Adrenal gland (tissue), 12 donors: ENCODE data around the gene TMEM132D. TPM values are rescaled to one million over a fixed set of nuclear protein-coding genes. Genes with fewer than 3 reads are reported as not detected.

ENCODE experiments used
- DNase-seq, 7 donors: peaks; one replicate each; pipeline ENCODE4 v3.0.0-alpha.2; 2019 to 2020
- H3K27ac ChIP-seq, 5 donors: fragments of 200-600 bp; sonication (generic) in 4 of 5; 1 replicate in 3 of 5; 2 replicates in 2 of 5; pipeline versions ENCODE4 v1.5.1 to v1.8.0; 2016 to 2020; ENCODE audit warnings: mild to moderate bottlenecking in 1 of 5
- H3K27me3 ChIP-seq: fragments of 200-600 bp; 2 replicates; pipeline ENCODE4 v1.8.0; 2021
- H3K36me3 ChIP-seq, 2 donors: fragments of 200-600 bp; replicated peaks in 1 of 2; 1 replicate in 1 of 2; 2 replicates in 1 of 2; pipeline versions ENCODE4 v1.5.1 to v1.8.0; 2018 to 2022
- H3K4me1 ChIP-seq, 2 donors: fragments of 200-600 bp; replicated peaks in 1 of 2; 1 replicate in 1 of 2; 2 replicates in 1 of 2; pipeline versions ENCODE4 v1.5.1 to v1.8.0; 2018 to 2021
- H3K4me3 ChIP-seq, 4 donors: fragments of 200-600 bp; sonication (generic) in 3 of 4; one replicate each; pipeline ENCODE4 v1.5.1; 2016 to 2018
- H3K9me3 ChIP-seq, 3 donors: fragments of 200-600 bp; sonication (generic) in 1 of 3; replicated peaks in 1 of 3; 1 replicate in 2 of 3; 2 replicates in 1 of 3; pipeline versions ENCODE4 v1.5.1 to v1.8.0; 2016 to 2021
- POLR2A ChIP-seq, 2 donors: fragments of 450-650 bp; IDR thresholded peaks; one replicate each; pipeline ENCODE4 v1.6.1; 2017; ENCODE audit warnings: antibody characterized with exemption in 2 of 2, mild to moderate bottlenecking in 2 of 2, moderate library complexity in 1 of 2
- WGBS, 4 donors: extraction: QIAGEN DNeasy Blood & Tissue Kit in 2 of 4; methylation state at CpG; one replicate each; pipeline versions ENCODE4 v1.1.5 to v1.1.7; 2013 to 2017; 5-methylcytosine and 5-hydroxymethylcytosine counted together
- intact Hi-C, 2 donors: fragments of 100-400 bp; cut with DNase I; formaldehyde crosslinking; loops; one replicate each; pipeline versions ENCODE4 v1.14.1 to v1.15.0; 2022 to 2023
- polyA plus RNA-seq, 3 donors: library from polyadenylated mRNA; stranded (reverse); fragments of 200-250 nt in 2 of 3; fragments of 350-450 nt in 1 of 3; fragmentation: Illumina TruSeq in 1 of 3; extraction: RNeasy Lipid Tissue Mini Kit (QIAGEN cat#74804) in 1 of 3; gene quantifications; one replicate each; pipeline ENCODE4 v1.2.3, GENCODE V29; 2013 to 2014
- total RNA-seq, 9 donors: library from RNA; depleted of rRNA in 4 of 9; stranded (reverse); fragments of >200 nt in 4 of 9; fragments of 120-200 nt in 1 of 9; fragmentation: NEBNext Ultra II Directional in 1 of 9; extraction: Animal tissue kit (Norgen Biotek cat#: 25700) in 1 of 9; gene quantifications; one replicate each; pipeline versions ENCODE4 v1.1.0 to v1.2.4, GENCODE V29; 2013 to 2023
- TF ChIP-seq, protein P1 (sequence below), 6 experiments: fragments of 450-650 bp in 4 of 6; fragments of 200-600 bp in 2 of 6; sonication (generic) in 1 of 6; IDR thresholded peaks; 1 replicate in 5 of 6; 2 replicates in 1 of 6; pipeline versions ENCODE4 v1.5.1 to v1.8.0; 2016 to 2021; ENCODE audit warnings: antibody characterized with exemption in 6 of 6, mild to moderate bottlenecking in 2 of 6, moderate library complexity in 1 of 6
- donor health status: healthy with polysubstance abuse.
- donor health status: Bipolar disorder and iron deficiency.
- donor health status: DM: yes; HTN: yes; CAD: no.
- donor health status: DM: no; HTN: no; CAD: no.
- donor health status: DM: no; HTN: no; CAD: no.
- donor health status: DM: yes; HTN: yes; CAD: no.

Gene TMEM132D
- total and polyA plus RNA-seq, 12 donors: 0.03 to 0.83 (median 0.35) TPM; not detected in 8

DNA sequence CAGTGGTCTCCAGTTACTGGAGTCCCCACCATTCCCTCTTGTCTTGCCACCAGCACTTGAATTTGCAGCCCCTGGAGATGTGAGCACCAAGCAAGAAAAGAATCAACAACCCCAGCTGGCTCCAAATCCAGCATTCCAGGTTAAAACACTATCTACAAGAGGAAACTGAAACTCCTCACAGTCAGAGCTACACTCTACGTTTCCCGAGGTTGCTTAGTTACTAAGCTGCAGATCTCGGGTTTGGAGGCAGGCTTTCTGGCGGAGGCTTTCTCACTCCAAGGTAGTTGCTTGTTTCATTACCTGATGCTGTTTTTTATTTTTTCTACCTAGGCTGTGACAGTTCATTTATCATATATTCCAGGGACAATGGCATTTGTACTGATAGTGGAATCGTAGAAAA is 802.4 kb downstream of the TMEM132D start:
- H3K27ac ChIP-seq: no peak overlapping the region
- WGBS, 4 donors: 59 to 79% (median 66%) methylated on average over 5 of the region's 5 CpGs
- intact Hi-C loops: no loop called here

DNA sequence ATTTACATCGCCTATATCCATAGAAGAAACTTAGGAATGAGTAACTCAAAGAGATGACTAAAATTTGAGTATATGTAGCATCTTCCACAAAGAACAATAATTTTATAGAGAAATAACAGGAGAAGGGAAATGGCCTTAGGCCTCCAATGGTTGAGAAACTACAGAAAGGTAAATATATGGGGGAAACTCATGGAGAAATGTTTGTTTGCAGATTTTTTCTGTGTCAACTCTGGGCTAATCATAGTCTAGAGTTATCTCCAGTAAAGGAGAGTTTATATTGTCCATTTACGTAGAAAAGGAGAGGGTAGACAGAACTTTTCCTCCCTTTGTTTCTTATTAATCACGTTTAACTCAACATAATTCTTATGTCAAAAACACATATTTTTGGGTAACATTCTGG is 806.4 kb downstream of the TMEM132D start:
- no peaks in the 10 kb centered on the region for H3K36me3 ChIP-seq
- H3K4me3 ChIP-seq: no peak overlapping the region
- H3K9me3 ChIP-seq: no peaks in the 10 kb centered on the region
- TF ChIP-seq, protein P1, sequence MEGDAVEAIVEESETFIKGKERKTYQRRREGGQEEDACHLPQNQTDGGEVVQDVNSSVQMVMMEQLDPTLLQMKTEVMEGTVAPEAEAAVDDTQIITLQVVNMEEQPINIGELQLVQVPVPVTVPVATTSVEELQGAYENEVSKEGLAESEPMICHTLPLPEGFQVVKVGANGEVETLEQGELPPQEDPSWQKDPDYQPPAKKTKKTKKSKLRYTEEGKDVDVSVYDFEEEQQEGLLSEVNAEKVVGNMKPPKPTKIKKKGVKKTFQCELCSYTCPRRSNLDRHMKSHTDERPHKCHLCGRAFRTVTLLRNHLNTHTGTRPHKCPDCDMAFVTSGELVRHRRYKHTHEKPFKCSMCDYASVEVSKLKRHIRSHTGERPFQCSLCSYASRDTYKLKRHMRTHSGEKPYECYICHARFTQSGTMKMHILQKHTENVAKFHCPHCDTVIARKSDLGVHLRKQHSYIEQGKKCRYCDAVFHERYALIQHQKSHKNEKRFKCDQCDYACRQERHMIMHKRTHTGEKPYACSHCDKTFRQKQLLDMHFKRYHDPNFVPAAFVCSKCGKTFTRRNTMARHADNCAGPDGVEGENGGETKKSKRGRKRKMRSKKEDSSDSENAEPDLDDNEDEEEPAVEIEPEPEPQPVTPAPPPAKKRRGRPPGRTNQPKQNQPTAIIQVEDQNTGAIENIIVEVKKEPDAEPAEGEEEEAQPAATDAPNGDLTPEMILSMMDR (IDR thresholded peaks at IDR 0.05): no peak
- no peak for TF ChIP-seq POLR2A (IDR thresholded peaks at IDR 0.05)
- 73 to 78% (median 75%) methylated on average over 3 of the region's 3 CpGs for WGBS, 4 donors
- no peaks in the 10 kb centered on the region for H3K4me1 ChIP-seq
- no peak overlapping the region for H3K27ac ChIP-seq
- no peaks in the 10 kb centered on the region for H3K27me3 ChIP-seq
- no peak for DNase-seq
- intact Hi-C loops: no loop called here

More for the DNA sequence above, 802.4 kb downstream of the TMEM132D start:
- H3K9me3 ChIP-seq: no peaks in the 10 kb centered on the region
- H3K27me3 ChIP-seq: no peaks in the 10 kb centered on the region
- no peak for DNase-seq
- TF ChIP-seq POLR2A (IDR thresholded peaks at IDR 0.05): no peak
- TF ChIP-seq, protein P1 (IDR thresholded peaks at IDR 0.05): no peak
- no peaks in the 10 kb centered on the region for H3K4me1 ChIP-seq
- no peaks in the 10 kb centered on the region for H3K36me3 ChIP-seq
- no peak overlapping the region for H3K4me3 ChIP-seq

DNA sequence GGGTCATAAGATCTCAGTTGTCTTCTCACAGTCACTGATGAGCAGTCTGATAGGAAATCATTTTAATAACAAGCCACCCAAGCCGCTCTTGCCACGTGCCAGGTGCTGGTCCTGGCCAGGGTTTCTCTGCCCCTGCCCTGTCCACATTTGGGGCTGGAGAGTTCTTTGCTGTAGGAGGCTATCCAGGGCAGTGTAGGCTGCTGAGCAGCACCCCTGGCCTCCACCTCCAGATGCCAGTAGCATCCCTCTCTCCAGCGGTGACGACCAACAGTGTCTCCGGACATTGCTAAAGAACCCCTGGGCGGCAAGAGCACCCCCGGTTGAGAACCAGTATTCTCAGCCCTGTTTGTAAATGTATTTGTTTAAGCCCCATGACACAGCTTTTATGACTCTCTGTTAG is 806.9 kb downstream of the TMEM132D start:
- Histone ChIP-seq H3K4me1 (no peaks in the 10 kb centered on the region), H3K27ac (no peak overlapping the region), H3K36me3 (no peaks in the 10 kb centered on the region), H3K4me3 (no peak overlapping the region), H3K9me3 (no peaks in the 10 kb centered on the region), H3K27me3 (no peaks in the 10 kb centered on the region)
- intact Hi-C loops: no loop called here
- no peak for DNase-seq
- no peak for TF ChIP-seq POLR2A (IDR thresholded peaks at IDR 0.05)
- TF ChIP-seq, protein P1 (IDR thresholded peaks at IDR 0.05): no peak
- 68 to 87% (median 78%) methylated on average over 7 of the region's 7 CpGs for WGBS, 4 donors

- intact Hi-C loops: no loop called here
- H3K27me3 ChIP-seq: no peaks in the 10 kb centered on the region
- H3K27ac ChIP-seq: no peak overlapping the region
- H3K4me3 ChIP-seq: no peak overlapping the region
- DNase-seq: no peak
- H3K4me1 ChIP-seq: no peaks in the 10 kb centered on the region
- no peak for TF ChIP-seq POLR2A (IDR thresholded peaks at IDR 0.05)
- TF ChIP-seq, protein P1 (IDR thresholded peaks at IDR 0.05): no peak
- H3K9me3 ChIP-seq: no peaks in the 10 kb centered on the region
- WGBS, 4 donors: 82 to 95% (median 90%) methylated on average over 11 of the region's 11 CpGs
- H3K36me3 ChIP-seq: no peaks in the 10 kb centered on the region
Observed at GRCh38 chr12:129096184-129096583, 807.6 kb downstream of the TMEM132D start.
